AG04450 (cell line): Measurements from ENCODE around the gene TRIM61. TPM values are rescaled to one million over a fixed set of nuclear protein-coding genes. Genes with fewer than 3 reads are reported as not detected.

Source experiments
- CTCF ChIA-PET: fragments of 300-600, 350-600 bp; formaldehyde crosslinking; extraction: SDS; loops from one replicate; lab custom pipeline; 2022; ENCODE audit warnings: antibody characterized with exemption, inconsistent platforms; lab: Charles Lee
- POLR2A ChIA-PET: fragments of 350-600 bp; formaldehyde crosslinking; extraction: SDS; loops from one replicate; lab custom pipeline; 2021; ENCODE audit warnings: antibody characterized with exemption, inconsistent platforms; lab: Yijun Ruan, JAX
- DNase-seq: peaks from one replicate; pipeline ENCODE4 v3.0.0-alpha.2; 2011; ENCODE audit warnings: low read depth, low spot score
- H3K27ac ChIP-seq: one replicate; pipeline ENCODE4 v1.5.1; 2012; ENCODE audit warnings: low read depth, low read length, control low read depth
- H3K27me3 ChIP-seq: one replicate; pipeline ENCODE4 v1.6.0; 2012; ENCODE audit warnings: low read length; ENCODE audit not compliant: control insufficient read depth, insufficient read depth
- H3K4me3 ChIP-seq: 2 replicates; pipeline ENCODE4 v1.5.1; 2011; ENCODE audit warnings: mild to moderate bottlenecking, low read depth, low read length, control low read depth
- H3K9me3 ChIP-seq: 2 replicates; pipeline ENCODE4 v1.5.1; 2012; ENCODE audit warnings: low read length; ENCODE audit not compliant: control insufficient read depth, insufficient read depth
- CTCF ChIP-seq: IDR thresholded peaks from 2 replicates; pipeline ENCODE4 v1.5.1; 2011; ENCODE audit warnings: low read depth, low read length, control low read depth, inconsistent platforms
- polyA plus RNA-seq: library from polyadenylated mRNA; depleted of rRNA; stranded (reverse); fragments of >200 nt; gene quantifications from 2 replicates; pipeline ENCODE4 v1.2.3, GENCODE V29; 2011; rRNA removed
- small RNA-seq: library from RNA; depleted of rRNA; stranded (forward); fragments of <200 nt; gene quantifications from one replicate; pipeline ENCODE3, GENCODE V24; 2012; ENCODE audit warnings: low read depth; ENCODE audit not compliant: insufficient read length

The TRIM61 gene
- polyA plus RNA-seq, 1 experiment = 2.4 TPM

- ChIA-PET POLR2A (no interaction called here), CTCF (no interaction called here)
- no peak overlapping the region for H3K4me3 ChIP-seq
- no peak overlapping the region for H3K27ac ChIP-seq
- peaks cover 10% of the 10 kb centered on the region for H3K9me3 ChIP-seq
- TF ChIP-seq CTCF = no peak
- no peak for DNase-seq
- H3K27me3 ChIP-seq = no peaks in the 10 kb centered on the region
Observed at GRCh38 chr4:164926301-164926700, 51.2 kb downstream of the TRIM61 start.

- Histone ChIP-seq H3K9me3 (peaks cover 9% of the 10 kb centered on the region; the same call in 1 of the 2 replicates), H3K27me3 (no peaks in the 10 kb centered on the region), H3K4me3 (no peak overlapping the region), H3K27ac (no peak overlapping the region)
- ChIA-PET CTCF (no interaction called here), POLR2A (no interaction called here)
- no peak for TF ChIP-seq CTCF
- DNase-seq = no peak
Observed at GRCh38 chr4:164924670-164925238, 52.7 kb downstream of the TRIM61 start.

- H3K27me3 ChIP-seq = no peaks in the 10 kb centered on the region
- no peak for DNase-seq
- peaks cover 6% of the 10 kb centered on the region; the same call in 1 of the 2 replicates for H3K9me3 ChIP-seq
- ChIA-PET POLR2A (no interaction called here), CTCF (no interaction called here)
- H3K4me3 ChIP-seq = no peak overlapping the region
- TF ChIP-seq CTCF = no peak
- H3K27ac ChIP-seq = no peak overlapping the region
Observed at GRCh38 chr4:164918956-164919355, 58.5 kb downstream of the TRIM61 start.

Small RNA genes lying within 50 kb of the gene (small RNA-seq; reads per million reads assigned to genes)
- gene AC106872.12 = not detected

Other genes with a start within 250 kb of the TRIM61 start
- gene SMIM31, start 223.5 kb downstream of the TRIM61 start, polyA plus RNA-seq = not detected in 2 replicates
- not detected in 2 replicates for gene APELA, start 100.5 kb downstream of the TRIM61 start, polyA plus RNA-seq
- gene TRIM60, start 54.3 kb upstream of the TRIM61 start, polyA plus RNA-seq = not detected in 2 replicates
- not detected in 2 replicates for gene TRIM75, start 76.2 kb upstream of the TRIM61 start, polyA plus RNA-seq
- 15.3 and 15.8 TPM in 2 replicates for gene TMEM192, start 135.2 kb upstream of the TRIM61 start, polyA plus RNA-seq
- gene KLHL2, start 229.9 kb upstream of the TRIM61 start, polyA plus RNA-seq = 13.1 and 16.4 TPM in 2 replicates